ENCODE results near the gene TLR9.

TLR9 gene

DNA sequence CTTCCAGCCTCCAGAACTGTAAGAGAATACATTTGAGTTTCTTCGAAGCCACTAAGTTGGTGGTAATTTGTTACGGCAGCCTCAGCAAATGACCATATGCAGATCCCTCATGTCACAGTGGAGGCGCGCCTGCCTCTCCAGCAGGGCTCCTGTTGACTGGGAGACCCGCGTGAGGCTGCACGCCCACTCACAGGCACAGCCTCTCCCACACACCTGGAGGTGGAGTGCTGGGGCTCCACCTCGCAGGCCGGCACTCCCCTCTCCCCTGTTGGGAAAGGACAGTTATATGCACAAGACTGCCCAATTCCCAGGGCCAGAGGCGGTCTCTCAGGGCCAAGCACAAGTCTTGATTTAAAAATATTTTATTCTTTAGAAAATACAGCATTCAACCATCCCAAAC is 2.8 kb upstream of the TLR9 start:
- Histone ChIP-seq H3K9me3 (replicated peaks; ENCODE audit: low read length) (no peaks in the 10 kb centered on the region), H3K36me3 (ENCODE audit: insufficient read depth, low read length) (peaks cover 42% of the 10 kb centered on the region), H3K27me3 (ENCODE audit: control insufficient read depth, insufficient read depth, low read length) (no peaks in the 10 kb centered on the region), H3K4me1 (ENCODE audit: control insufficient read depth, insufficient read depth, low read length) (no peaks in the 10 kb centered on the region), H3K4me2 (ENCODE audit: low read length) (no peak overlapping the region), H3K9ac (ENCODE audit: low read depth, low read length) (no peak overlapping the region), H3K4me3 (ENCODE audit: low read length) (no peak overlapping the region)

- H3K4me1 ChIP-seq (ENCODE audit: control insufficient read depth, insufficient read depth, low read length) = no peaks in the 10 kb centered on the region
- H3K9me3 ChIP-seq (replicated peaks; ENCODE audit: low read length) = no peaks in the 10 kb centered on the region
Measured at GRCh38 chr3:52227766-52228165, 2.3 kb upstream of the TLR9 start.

DNA sequence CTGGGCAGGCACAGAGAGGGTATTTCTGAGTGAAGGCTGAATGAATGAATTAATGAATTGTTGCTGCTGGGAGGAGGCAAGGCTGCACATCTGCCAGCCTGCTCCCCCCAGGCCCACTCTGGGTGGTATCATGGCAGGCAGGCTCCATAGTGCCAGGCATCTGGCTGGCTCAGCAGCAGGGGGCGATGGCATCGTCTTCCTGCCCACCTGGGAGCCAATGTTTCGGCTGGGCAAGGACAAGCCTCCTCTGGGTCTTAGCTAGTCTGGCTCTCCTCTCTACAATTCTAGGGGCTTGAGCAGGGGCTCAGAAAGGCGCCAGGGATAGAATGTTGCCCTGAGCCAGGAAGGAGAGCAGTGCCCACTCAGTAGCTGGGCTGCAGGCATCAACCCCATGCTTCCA is 1.7 kb upstream of the TLR9 start:
- H3K9ac ChIP-seq (ENCODE audit: low read depth, low read length) = no peak overlapping the region
- H3K27me3 ChIP-seq (ENCODE audit: control insufficient read depth, insufficient read depth, low read length) = no peaks in the 10 kb centered on the region
- no peaks in the 10 kb centered on the region for H3K4me1 ChIP-seq (ENCODE audit: control insufficient read depth, insufficient read depth, low read length)
- H3K4me3 ChIP-seq (ENCODE audit: low read length) = no peak overlapping the region
- H3K4me2 ChIP-seq (ENCODE audit: low read length) = no peak overlapping the region
- no peaks in the 10 kb centered on the region for H3K9me3 ChIP-seq (replicated peaks; ENCODE audit: low read length)
- H3K36me3 ChIP-seq (ENCODE audit: insufficient read depth, low read length) = peaks cover 38% of the 10 kb centered on the region

More at GRCh38 chr3:52227766-52228165, 2.3 kb upstream of the TLR9 start:
- no peak overlapping the region for H3K9ac ChIP-seq (ENCODE audit: low read depth, low read length)
- H3K4me3 ChIP-seq (ENCODE audit: low read length) = no peak overlapping the region
- peaks cover 42% of the 10 kb centered on the region for H3K36me3 ChIP-seq (ENCODE audit: insufficient read depth, low read length)
- no peaks in the 10 kb centered on the region for H3K27me3 ChIP-seq (ENCODE audit: control insufficient read depth, insufficient read depth, low read length)
- no peak overlapping the region for H3K4me2 ChIP-seq (ENCODE audit: low read length)

DNA sequence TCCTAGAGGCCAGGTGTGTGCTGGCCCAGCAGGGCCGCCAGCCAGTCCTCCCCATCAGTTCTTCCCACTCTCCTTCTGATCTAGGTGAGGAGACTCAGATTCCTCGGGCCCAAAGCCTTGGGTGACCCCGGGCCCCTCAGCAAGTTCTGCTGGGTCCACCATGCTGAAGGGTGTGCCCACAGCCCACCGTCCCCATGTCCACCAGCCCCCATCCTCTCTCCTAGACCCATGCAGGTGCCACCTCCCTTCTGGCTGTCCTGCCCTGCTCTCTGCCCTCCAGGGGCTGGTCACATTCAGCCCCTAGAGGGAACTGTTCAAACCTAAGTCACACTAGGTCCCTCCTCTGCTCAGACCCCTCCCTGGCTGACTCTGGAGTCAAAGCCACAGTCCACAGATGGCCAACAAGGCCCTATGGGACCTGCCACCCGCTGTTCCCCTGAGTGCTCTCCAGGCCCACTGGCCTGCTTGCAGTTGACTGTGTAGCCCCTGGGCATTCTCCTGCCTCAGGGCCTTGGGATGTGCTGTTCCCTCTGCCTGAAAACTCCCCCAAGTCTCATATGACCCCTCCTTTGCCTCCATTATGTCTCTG is 878 bp upstream of the TLR9 start:
- no peak overlapping the region for H3K4me3 ChIP-seq (ENCODE audit: low read length)
- H3K9ac ChIP-seq (ENCODE audit: low read depth, low read length) = no peak overlapping the region
- H3K4me2 ChIP-seq (ENCODE audit: low read length) = no peak overlapping the region
- no peaks in the 10 kb centered on the region for H3K4me1 ChIP-seq (ENCODE audit: control insufficient read depth, insufficient read depth, low read length)
- no peaks in the 10 kb centered on the region for H3K9me3 ChIP-seq (replicated peaks; ENCODE audit: low read length)
- no peaks in the 10 kb centered on the region for H3K27me3 ChIP-seq (ENCODE audit: control insufficient read depth, insufficient read depth, low read length)
- H3K36me3 ChIP-seq (ENCODE audit: insufficient read depth, low read length) = peaks cover 33% of the 10 kb centered on the region

GRCh38 chr3:52223449-52224408 is 1.7 kb downstream of the TLR9 start:
- Histone ChIP-seq H3K4me2 (ENCODE audit: low read length) (no peak overlapping the region), H3K4me3 (ENCODE audit: low read length) (no peak overlapping the region), H3K9ac (ENCODE audit: low read depth, low read length) (no peak overlapping the region), H3K27me3 (ENCODE audit: control insufficient read depth, insufficient read depth, low read length) (no peaks in the 10 kb centered on the region), H3K9me3 (replicated peaks; ENCODE audit: low read length) (no peaks in the 10 kb centered on the region), H3K4me1 (ENCODE audit: control insufficient read depth, insufficient read depth, low read length) (no peaks in the 10 kb centered on the region), H3K36me3 (ENCODE audit: insufficient read depth, low read length) (peaks cover 9% of the 10 kb centered on the region)

- Histone ChIP-seq H3K36me3 (ENCODE audit: insufficient read depth, low read length) (no peaks in the 10 kb centered on the region), H3K27me3 (ENCODE audit: control insufficient read depth, insufficient read depth, low read length) (no peaks in the 10 kb centered on the region), H3K9me3 (replicated peaks; ENCODE audit: low read length) (no peaks in the 10 kb centered on the region), H3K4me1 (ENCODE audit: control insufficient read depth, insufficient read depth, low read length) (no peaks in the 10 kb centered on the region), H3K4me2 (ENCODE audit: low read length) (no peak overlapping the region), H3K9ac (ENCODE audit: low read depth, low read length) (no peak overlapping the region), H3K4me3 (ENCODE audit: low read length) (no peak overlapping the region)
Measured at GRCh38 chr3:52222319-52223221, 2.9 kb downstream of the TLR9 start.

DNA sequence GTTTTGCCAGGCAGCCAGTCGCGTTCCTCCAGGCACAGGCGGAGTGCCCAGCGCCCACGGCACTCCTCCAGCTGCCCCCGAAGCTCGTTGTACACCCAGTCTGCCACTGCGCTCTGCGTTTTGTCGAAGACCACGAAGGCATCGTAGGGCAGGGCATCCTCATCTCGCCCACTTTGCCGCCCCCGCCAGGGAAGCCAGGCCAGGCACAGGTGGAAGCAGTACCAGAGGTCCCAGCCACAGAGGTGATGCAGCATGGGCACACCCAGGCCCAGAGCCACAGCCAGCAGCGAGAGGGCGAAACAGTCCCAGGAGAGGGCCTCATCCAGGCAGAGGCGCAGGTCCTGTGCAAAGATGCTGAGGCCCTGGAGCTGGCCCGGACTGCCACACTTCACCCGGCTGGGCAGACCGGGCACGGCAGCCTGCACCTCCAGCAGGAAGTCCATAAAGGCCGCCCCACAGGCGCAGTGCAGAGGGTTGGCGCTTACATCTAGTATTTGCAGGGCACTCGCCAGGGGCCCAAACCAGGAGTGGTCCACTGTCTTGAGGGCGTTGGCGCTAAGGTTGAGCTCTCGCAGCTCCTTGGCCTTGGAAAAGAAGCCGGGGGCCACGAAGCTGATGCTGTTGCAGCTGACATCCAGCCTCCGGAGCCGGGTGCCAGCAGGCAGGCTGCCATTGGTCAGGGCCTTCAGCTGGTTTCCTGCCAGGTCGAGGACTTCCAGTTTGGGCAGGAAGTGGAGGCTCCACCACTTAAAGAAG is 3.7 kb downstream of the TLR9 start:
- no peak overlapping the region for H3K4me2 ChIP-seq (ENCODE audit: low read length)
- H3K9me3 ChIP-seq (replicated peaks; ENCODE audit: low read length) = no peaks in the 10 kb centered on the region
- H3K4me3 ChIP-seq (ENCODE audit: low read length) = no peak overlapping the region
- no peaks in the 10 kb centered on the region for H3K27me3 ChIP-seq (ENCODE audit: control insufficient read depth, insufficient read depth, low read length)
- peaks cover 7% of the 10 kb centered on the region for H3K4me1 ChIP-seq (ENCODE audit: control insufficient read depth, insufficient read depth, low read length)
- H3K36me3 ChIP-seq (ENCODE audit: insufficient read depth, low read length) = no peaks in the 10 kb centered on the region
- no peak overlapping the region for H3K9ac ChIP-seq (ENCODE audit: low read depth, low read length)

GRCh38 chr3:52221141-52221562 is 4.3 kb downstream of the TLR9 start:
- H3K36me3 ChIP-seq (ENCODE audit: insufficient read depth, low read length) = no peaks in the 10 kb centered on the region
- H3K4me2 ChIP-seq (ENCODE audit: low read length) = no peak overlapping the region
- no peak overlapping the region for H3K4me3 ChIP-seq (ENCODE audit: low read length)
- no peak overlapping the region for H3K9ac ChIP-seq (ENCODE audit: low read depth, low read length)
- H3K27me3 ChIP-seq (ENCODE audit: control insufficient read depth, insufficient read depth, low read length) = no peaks in the 10 kb centered on the region
- H3K9me3 ChIP-seq (replicated peaks; ENCODE audit: low read length) = no peaks in the 10 kb centered on the region
- H3K4me1 ChIP-seq (ENCODE audit: control insufficient read depth, insufficient read depth, low read length) = peaks cover 12% of the 10 kb centered on the region

DNA sequence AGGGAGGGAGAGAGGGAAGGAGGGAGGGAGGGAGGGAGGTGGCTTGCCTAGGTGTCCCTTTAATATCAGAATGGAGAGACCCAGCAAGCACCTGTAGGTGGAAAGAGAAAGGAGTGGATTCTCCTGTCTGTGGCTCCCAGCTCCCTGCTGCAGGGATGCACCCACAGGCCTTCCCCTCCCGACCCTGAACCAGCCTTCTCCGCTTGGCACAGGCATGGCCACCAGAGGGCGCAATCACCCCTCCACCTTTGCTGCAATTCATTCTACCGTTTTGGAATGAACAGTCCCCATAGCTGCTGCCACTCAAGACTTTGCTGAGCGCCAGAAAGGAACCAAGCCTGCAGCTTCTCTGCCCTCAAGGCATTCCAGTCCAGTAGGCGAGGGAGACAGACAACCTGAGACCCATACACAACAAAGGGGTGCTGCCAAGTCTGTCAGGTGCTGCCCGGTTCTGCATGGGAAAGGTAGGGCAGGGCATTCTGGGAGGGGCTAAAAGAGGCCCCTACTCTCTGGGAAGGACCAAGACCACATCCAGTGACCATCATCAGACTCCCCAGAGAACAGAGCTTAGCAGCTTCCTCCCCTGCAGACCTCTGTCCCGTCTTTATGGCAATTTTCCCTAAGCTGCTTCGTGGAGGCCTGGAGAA is 4.9 kb downstream of the TLR9 start:
- Histone ChIP-seq H3K27me3 (ENCODE audit: control insufficient read depth, insufficient read depth, low read length) (no peaks in the 10 kb centered on the region), H3K4me3 (ENCODE audit: low read length) (no peak overlapping the region), H3K36me3 (ENCODE audit: insufficient read depth, low read length) (peaks cover 4% of the 10 kb centered on the region), H3K4me2 (ENCODE audit: low read length) (no peak overlapping the region), H3K4me1 (ENCODE audit: control insufficient read depth, insufficient read depth, low read length) (peaks cover 12% of the 10 kb centered on the region), H3K9me3 (replicated peaks; ENCODE audit: low read length) (no peaks in the 10 kb centered on the region), H3K9ac (ENCODE audit: low read depth, low read length) (no peak overlapping the region)

GRCh38 chr3:52218937-52219650 is 6.4 kb downstream of the TLR9 start:
- Histone ChIP-seq H3K4me1 (ENCODE audit: control insufficient read depth, insufficient read depth, low read length) (peaks cover 12% of the 10 kb centered on the region), H3K36me3 (ENCODE audit: insufficient read depth, low read length) (peaks cover 17% of the 10 kb centered on the region), H3K9me3 (replicated peaks; ENCODE audit: low read length) (no peaks in the 10 kb centered on the region), H3K4me3 (ENCODE audit: low read length) (no peak overlapping the region), H3K4me2 (ENCODE audit: low read length) (no peak overlapping the region), H3K27me3 (ENCODE audit: control insufficient read depth, insufficient read depth, low read length) (no peaks in the 10 kb centered on the region), H3K9ac (ENCODE audit: low read depth, low read length) (no peak overlapping the region)

Data from skeletal muscle satellite cell (primary cell).